K562 (cell line): Measurements from ENCODE around the gene RPL22. TPM values are rescaled to one million over a fixed set of nuclear protein-coding genes. Genes with fewer than 3 reads are reported as not detected.

Experiments
- GABPA ChIP-seq: fragments of 200-800 bp; sonication (Bioruptor generic); conservative IDR thresholded peaks from 2 replicates; pipeline ENCODE4 v1.6.1; 2016; ENCODE audit warnings: low read depth, missing genetic modification characterization, missing compliant biosample characterization
- MGA ChIP-seq: fragments of 450-650 bp; IDR thresholded peaks from 2 replicates; pipeline ENCODE4 v1.6.1; 2016; ENCODE audit warnings: mild to moderate bottlenecking, moderate library complexity
- NELFE ChIP-seq: IDR thresholded peaks from 2 replicates; pipeline ENCODE4 v1.6.1; 2011; ENCODE audit warnings: mild to moderate bottlenecking; ENCODE audit not compliant: insufficient read depth, insufficient read length
- SUPT5H ChIP-seq: fragments of 450-650 bp; IDR thresholded peaks from 2 replicates; pipeline ENCODE4 v1.6.1; 2016
- ZBTB49 ChIP-seq: sonication (generic); formaldehyde crosslinking; IDR thresholded peaks from 2 replicates; pipeline ENCODE4 v1.8.0; 2022; ENCODE audit warnings: missing genetic modification reagents, mild to moderate bottlenecking, borderline replicate concordance
- ZC3H11A ChIP-seq: IDR thresholded peaks from 2 replicates; pipeline ENCODE4 v1.6.1; 2012; ENCODE audit warnings: low read depth, low read length, improper control_type of control experiment
- ZHX1 ChIP-seq: fragments of 150-350 bp; conservative IDR thresholded peaks from 2 replicates; pipeline ENCODE4 v1.6.1; 2014; ENCODE audit warnings: low read length
- ZNF175 ChIP-seq: fragments of 200-800 bp; sonication (Bioruptor generic); IDR thresholded peaks from 2 replicates; pipeline ENCODE4 v1.6.1; 2016; ENCODE audit warnings: low read depth, mild to moderate bottlenecking, missing genetic modification characterization, missing compliant biosample characterization
- ZNF668 ChIP-seq: fragments of 250-450 bp; sonication (Bioruptor Pico); IDR thresholded peaks from 2 replicates; pipeline ENCODE4 v1.8.0; 2022; ENCODE audit warnings: mild to moderate bottlenecking, inconsistent platforms
- ZNF77 ChIP-seq: fragments of 250-450 bp; sonication (Bioruptor Pico); IDR thresholded peaks from 2 replicates; pipeline ENCODE4 v1.5.0; 2020
- polyA plus RNA-seq, 8 experiments: library from polyadenylated mRNA; depleted of rRNA in 4 of 8; stranded (reverse) in 5 of 8; unstranded in 3 of 8; fragments of >200 nt; fragmentation: Nextera tagmentation in 2 of 8; fragmentation: Illumina TruSeq in 1 of 8; extraction: Ambion mirVana in 2 of 8; extraction: Trizol in 1 of 8; gene quantifications; 2 replicates each; pipeline versions ENCODE4 v1.2.1 to v1.2.3, GENCODE V29; 2011 to 2014; ENCODE audit warnings: inconsistent platforms in 1 of 8, missing spikeins in 1 of 8
- total RNA-seq, 7 experiments: library from RNA; depleted of rRNA in 6 of 7; stranded (reverse); fragments of >200 nt in 6 of 7; fragmentation: Illumina TruSeq in 2 of 7; extraction: Trizol in 2 of 7; gene quantifications; 2 replicates each; pipeline versions ENCODE4 v1.2.1 to v1.2.3, GENCODE V29; 2011 to 2021; ENCODE audit warnings: low replicate concordance in 1 of 7

The RPL22 gene
- total and polyA plus RNA-seq, 9 of the 15 experiments (the other 6 are each of a cell fraction or from before 2014, with no cell fraction given) = 467 to 1,165 (median 607) TPM

- TF ChIP-seq MGA = peak; percentile 71; the same call in 1 of the 2 replicates
- TF ChIP-seq SUPT5H = peak; percentile 97
- TF ChIP-seq ZNF175 (CRISPR knock-in tag) = no peak; the same call in 1 of the 2 replicates
- peak; percentile 93 for TF ChIP-seq ZHX1
- no peak for TF ChIP-seq ZNF668 (CRISPR knock-in tag)
- no peak for TF ChIP-seq NELFE
- TF ChIP-seq ZBTB49 (CRISPR knock-in tag) = no peak
- TF ChIP-seq ZNF77 (CRISPR knock-in tag) = no peak
- no peak for TF ChIP-seq GABPA (tag)
- no peak for TF ChIP-seq ZC3H11A
Observed at GRCh38 chr1:6199298-6200187, at the start of gene RPL22 (continued).
